Lung (tissue), 12 donors: ENCODE results near the gene PLA2R1. TPM values are rescaled to one million over a fixed set of nuclear protein-coding genes. Genes with fewer than 3 reads are reported as not detected.

Experiments
- ATAC-seq: fragments of 200-7000 bp; cut with Tn5 transposase; one replicate; pipeline ENCODE4 v1.9.1; 2020; ENCODE audit warnings: moderate number of reproducible peaks; ENCODE audit not compliant: insufficient read depth, low FRiP score
- DNase-seq, 3 donors: peaks; one replicate each; pipeline ENCODE4 v3.0.0-alpha.2; 2013 to 2017
- H3K27ac ChIP-seq, 2 donors: one replicate each; pipeline ENCODE4 v1.5.1; 2013; ENCODE audit warnings: mild to moderate bottlenecking in 2 of 2, moderate library complexity in 2 of 2, control low read depth in 1 of 2, inconsistent platforms in 1 of 2, low read depth in 1 of 2, low read length in 1 of 2
- H3K27me3 ChIP-seq, 3 donors: one replicate each; pipeline ENCODE4 v1.5.1; 2013; ENCODE audit warnings: low read length in 2 of 3; ENCODE audit not compliant: control insufficient read depth in 3 of 3, insufficient read depth in 3 of 3
- H3K36me3 ChIP-seq, 4 donors: one replicate each; pipeline ENCODE4 v1.5.1; 2013; ENCODE audit warnings: low read length in 4 of 4, mild to moderate bottlenecking in 1 of 4, moderate library complexity in 1 of 4; ENCODE audit not compliant: control insufficient read depth in 4 of 4, insufficient read depth in 4 of 4
- H3K4me1 ChIP-seq, 5 donors: one replicate each; pipeline ENCODE4 v1.5.1; 2013; ENCODE audit warnings: low read length in 5 of 5, mild to moderate bottlenecking in 2 of 5, moderate library complexity in 1 of 5; ENCODE audit not compliant: control insufficient read depth in 5 of 5, insufficient read depth in 5 of 5
- H3K4me3 ChIP-seq: one replicate; pipeline ENCODE4 v1.5.1; 2013; ENCODE audit warnings: mild to moderate bottlenecking, control low read depth, moderate library complexity
- H3K9ac ChIP-seq, 2 donors: one replicate each; pipeline ENCODE4 v1.5.1; 2013; ENCODE audit warnings: low read length in 2 of 2, control low read depth in 1 of 2; ENCODE audit not compliant: insufficient read depth in 1 of 2
- H3K9me3 ChIP-seq, 4 donors: one replicate each; pipeline ENCODE4 v1.5.1; 2013; ENCODE audit warnings: low read length in 3 of 4, mild to moderate bottlenecking in 1 of 4, moderate library complexity in 1 of 4; ENCODE audit not compliant: control insufficient read depth in 4 of 4, insufficient read depth in 3 of 4
- CTCF ChIP-seq: IDR thresholded peaks from 2 replicates; pipeline ENCODE4 v1.5.1; 2012; ENCODE audit warnings: mild to moderate bottlenecking; ENCODE audit errors: control extremely low read depth, extremely low read depth
- WGBS, 2 donors: extraction: QIAGEN DNeasy Blood & Tissue Kit; methylation state at CpG; one replicate each; pipeline ENCODE4 v1.1.7; 2013; 5-methylcytosine and 5-hydroxymethylcytosine counted together
- polyA plus RNA-seq, 2 donors: library from polyadenylated mRNA; stranded (reverse); fragments of 200-250 nt; gene quantifications; one replicate each; pipeline ENCODE4 v1.2.1, GENCODE V29; 2013
- total RNA-seq, 2 donors: library from RNA; depleted of rRNA in 1 of 2; stranded (reverse); fragments of >200 nt in 1 of 2; gene quantifications; one replicate each; pipeline ENCODE4 v1.2.1, GENCODE V29; 2014 to 2021
- donor health status: control.
- donor health status: control.
- donor health status: Bipolar disorder and iron deficiency.
- donor health status: healthy.
- donor health status: DM: yes; HTN: yes; CAD: no.

Gene PLA2R1
- total and polyA plus RNA-seq, 4 donors, result 0.79 to 13.5 (median 2.3) TPM

DNA sequence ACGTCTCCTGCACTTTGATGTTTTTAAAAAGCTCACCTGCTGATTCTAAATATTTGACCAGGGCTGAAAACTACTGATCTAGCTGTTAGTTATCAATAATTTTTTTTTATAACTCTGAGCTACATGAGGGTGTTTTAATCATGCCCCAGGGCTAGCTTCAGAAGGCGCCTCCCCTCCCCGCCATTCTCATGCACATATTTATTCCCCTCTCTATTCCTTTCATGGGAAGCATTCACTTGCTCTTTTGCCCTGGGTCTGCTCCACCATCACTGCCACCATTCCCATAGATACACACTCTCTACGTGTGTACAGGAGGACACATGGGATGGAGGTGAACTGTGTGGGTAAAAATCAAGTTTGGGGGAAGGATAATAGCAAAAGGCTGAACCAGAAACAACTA lies 101.0 kb downstream of the PLA2R1 start:
- ATAC-seq, result no peak
- Histone ChIP-seq H3K9me3 (no peaks in the 10 kb centered on the region), H3K27me3 (no peaks in the 10 kb centered on the region), H3K9ac (no peak overlapping the region), H3K4me3 (no peak overlapping the region), H3K4me1 (peaks cover 0 to 10% (median 0%) of the 10 kb centered on the region in 5 donors), H3K36me3 (no peaks in the 10 kb centered on the region), H3K27ac (no peak overlapping the region)
- 83 to 94% methylated on average over 4 of the region's 4 CpGs for WGBS, 2 donors
- no peak for TF ChIP-seq CTCF
- DNase-seq, result no peak

DNA sequence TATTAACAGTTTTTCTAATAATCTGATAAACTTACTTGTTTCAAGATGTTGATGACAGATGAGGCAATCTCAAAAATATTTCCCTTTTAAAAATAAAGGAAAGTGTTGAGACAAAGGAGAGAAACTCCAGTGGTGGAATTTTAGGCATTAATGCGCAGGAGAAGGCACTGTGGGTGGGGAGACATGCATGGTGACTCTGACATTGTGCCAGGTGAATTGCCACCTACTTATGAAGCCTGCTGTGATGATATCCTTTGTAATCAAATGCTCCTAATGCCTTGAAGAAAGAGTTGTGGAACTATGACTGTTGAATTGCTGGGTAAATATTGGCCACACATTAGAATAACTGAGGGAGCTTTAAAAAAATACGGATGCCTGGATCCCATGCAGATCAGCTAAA lies 101.4 kb downstream of the PLA2R1 start:
- Histone ChIP-seq H3K27me3 (no peaks in the 10 kb centered on the region), H3K4me1 (peaks cover 0 to 10% (median 0%) of the 10 kb centered on the region in 5 donors), H3K9ac (no peak overlapping the region), H3K36me3 (no peaks in the 10 kb centered on the region), H3K4me3 (no peak overlapping the region), H3K9me3 (no peaks in the 10 kb centered on the region), H3K27ac (no peak overlapping the region)
- WGBS, 2 donors, result 75 to 95% methylated on average over 2 of the region's 2 CpGs
- no peak for TF ChIP-seq CTCF
- DNase-seq, result no peak
- no peak for ATAC-seq

DNA sequence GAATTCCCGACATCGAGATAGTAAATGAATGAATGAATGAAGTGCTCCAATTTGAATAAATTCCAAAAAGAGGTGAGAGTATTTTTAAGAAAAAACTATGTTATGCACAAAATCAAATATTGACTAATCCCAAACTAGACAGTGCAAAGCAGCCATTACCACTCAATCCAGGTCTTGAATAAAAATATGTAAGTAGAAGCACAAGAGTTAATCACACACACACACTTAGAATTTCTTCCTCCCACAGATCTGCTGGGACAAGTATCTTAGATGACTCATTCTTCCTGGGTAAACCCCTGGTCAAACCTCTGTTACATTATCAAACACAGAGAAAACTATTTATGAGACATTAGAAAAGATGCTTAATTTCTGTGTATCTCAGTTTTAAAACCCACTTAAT lies 102.0 kb downstream of the PLA2R1 start:
- Histone ChIP-seq H3K27ac (no peak overlapping the region), H3K36me3 (no peaks in the 10 kb centered on the region), H3K4me1 (peaks cover 0 to 10% (median 0%) of the 10 kb centered on the region in 5 donors), H3K9ac (no peak overlapping the region), H3K27me3 (no peaks in the 10 kb centered on the region), H3K4me3 (no peak overlapping the region), H3K9me3 (no peaks in the 10 kb centered on the region)
- ATAC-seq, result peak; percentile 73
- 70 to 81% methylated on average over 2 of the region's 2 CpGs for WGBS, 2 donors
- no peak for DNase-seq
- TF ChIP-seq CTCF, result no peak

DNA sequence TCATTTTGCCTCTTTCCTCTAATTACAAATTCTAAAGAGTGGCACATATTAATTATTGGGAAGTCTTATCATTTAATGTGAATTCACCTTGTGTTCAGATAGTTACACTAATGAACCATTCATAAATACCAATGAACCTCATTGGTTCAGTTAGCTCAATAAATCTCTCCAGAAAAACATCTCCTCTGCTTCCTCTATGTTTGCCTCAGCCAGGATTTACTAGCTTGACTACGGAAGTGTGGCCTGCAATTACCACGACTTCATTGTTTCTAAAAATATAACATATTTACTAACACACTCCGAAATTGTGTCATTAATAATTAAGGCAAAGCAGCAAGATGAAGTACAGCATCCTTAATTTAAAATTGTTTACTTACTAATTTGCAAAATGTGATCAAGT lies 103.3 kb downstream of the PLA2R1 start:
- WGBS, 2 donors, result 24 to 41% methylated on average over 3 of the region's 3 CpGs
- Histone ChIP-seq H3K36me3 (no peaks in the 10 kb centered on the region), H3K9ac (no peak overlapping the region), H3K4me1 (peaks cover 0 to 15% (median 0%) of the 10 kb centered on the region in 5 donors), H3K27ac (no peak overlapping the region), H3K9me3 (no peaks in the 10 kb centered on the region), H3K4me3 (no peak overlapping the region), H3K27me3 (no peaks in the 10 kb centered on the region)
- no peak for TF ChIP-seq CTCF
- no peak for ATAC-seq
- no peak for DNase-seq
